Measurements from ENCODE around the gene NANP. TPM values are rescaled to one million over a fixed set of nuclear protein-coding genes. Genes with fewer than 3 reads are reported as not detected.
"Not testable (repeated sequence)": the region's sequence is repeated elsewhere in the genome, so short reads cannot be mapped to it uniquely, and the experiment has no call there.

Gene NANP
- total RNA-seq (3.7 TPM), polyA plus RNA-seq (2.9 TPM)
- long read RNA-seq, donor 1, partial matches to known transcripts, result 0 of 1 reads
- long read RNA-seq, donor 1, other reads (novel, unspliced or antisense), result 0 of 1 reads
- long read RNA-seq, donor 2, partial matches to known transcripts, result 0 of 2 reads
- long read RNA-seq, donor 2, other reads (novel, unspliced or antisense), result 0 of 2 reads
- long read RNA-seq, donor 3, transcript NANP-201 (2 exons, 3,964 nt), result major isoform, 5 of 5 reads
- long read RNA-seq, donor 3, partial matches to known transcripts, result 0 of 5 reads
- long read RNA-seq, donor 3, other reads (novel, unspliced or antisense), result 0 of 5 reads
- long read RNA-seq, donor 4, result 0 reads
- long read RNA-seq, donor 5, transcript NANP-201 (2 exons, 3,964 nt), result major isoform, 6 of 6 reads
- long read RNA-seq, donor 5, partial matches to known transcripts, result 0 of 6 reads
- long read RNA-seq, donor 5, other reads (novel, unspliced or antisense), result 0 of 6 reads
- long read RNA-seq, donor 6, partial matches to known transcripts, result 0 of 3 reads
- long read RNA-seq, donor 6, other reads (novel, unspliced or antisense), result 0 of 3 reads
- long read RNA-seq, donor 7, partial matches to known transcripts, result 0 of 3 reads
- long read RNA-seq, donor 7, other reads (novel, unspliced or antisense), result 0 of 3 reads
- long read RNA-seq, donor 8, partial matches to known transcripts, result 0 of 2 reads
- long read RNA-seq, donor 8, other reads (novel, unspliced or antisense), result 0 of 2 reads
- long read RNA-seq, donor 9, partial matches to known transcripts, result 0 of 3 reads
- long read RNA-seq, donor 9, other reads (novel, unspliced or antisense), result 0 of 3 reads
- long read RNA-seq, donor 10, partial matches to known transcripts, result 0 of 1 reads
- long read RNA-seq, donor 10, other reads (novel, unspliced or antisense), result 0 of 1 reads

- peaks cover 0 to 5% of the 10 kb centered on the region in 2 donors for H3K36me3 ChIP-seq (ENCODE audit: control insufficient read depth in 2 of 2, insufficient read depth in 2 of 2, low read length in 1 of 2)
- peak; percentile 55 to 91 (median 71) for DNase-seq (ENCODE audit: low read depth in 6 of 9, low spot score in 9 of 9)
- under 1% methylated on average over 81 of the region's 81 CpGs for WGBS
- peaks cover 10% of the 10 kb centered on the region in 2 donors for H3K4me1 ChIP-seq (ENCODE audit: control insufficient read depth in 2 of 2, insufficient read depth in 2 of 2, low read length in 2 of 2)
- H3K4me3 ChIP-seq (ENCODE audit: low read length in 2 of 2), result peak within 1 kb of the TSS; percentile 80 to 90
- peak within 1 kb of the TSS; percentile 80 to 84 for H3K27ac ChIP-seq (ENCODE audit: low read depth in 1 of 2, low read length in 1 of 2)
- H3K9me3 ChIP-seq (ENCODE audit: control insufficient read depth in 2 of 2, insufficient read depth in 1 of 2, low read length in 1 of 2), result peaks cover 0 to 6% of the 10 kb centered on the region in 2 donors
- no peaks in the 10 kb centered on the region for H3K27me3 ChIP-seq (ENCODE audit: control insufficient read depth in 2 of 2, insufficient read depth in 1 of 2, low read length in 1 of 2)
These were observed at the start of gene NANP for GRCh38 chr20:25623736-25624499. Gene NANP (minus strand): TSS chr20:25624014. CDS start chr20:25623948, 66 bp downstream.

- no peaks in the 10 kb centered on the region for H3K27me3 ChIP-seq (ENCODE audit: control insufficient read depth in 2 of 2, insufficient read depth in 1 of 2, low read length in 1 of 2)
- H3K4me1 ChIP-seq (ENCODE audit: control insufficient read depth in 2 of 2, insufficient read depth in 2 of 2, low read length in 2 of 2), result peaks cover 9 to 13% of the 10 kb centered on the region in 2 donors
- DNase-seq (ENCODE audit: low read depth in 6 of 9, low spot score in 9 of 9), result no peak
- no peak overlapping the region for H3K27ac ChIP-seq (ENCODE audit: low read depth in 1 of 2, low read length in 1 of 2)
- peaks cover 41 to 49% of the 10 kb centered on the region in 2 donors for H3K36me3 ChIP-seq (ENCODE audit: control insufficient read depth in 2 of 2, insufficient read depth in 2 of 2, low read length in 1 of 2)
- no peaks in the 10 kb centered on the region for H3K9me3 ChIP-seq (ENCODE audit: control insufficient read depth in 2 of 2, insufficient read depth in 1 of 2, low read length in 1 of 2)
- no peak overlapping the region for H3K4me3 ChIP-seq (ENCODE audit: low read length in 2 of 2)
- WGBS, result 94% methylated on average over 4 of the region's 4 CpGs
These were observed 48.9 kb upstream of the NANP start for GRCh38 chr20:25672659-25673235.

GRCh38 chr20:25669826-25670422 is 46.1 kb upstream of the NANP start:
- Histone ChIP-seq H3K36me3 (ENCODE audit: control insufficient read depth in 2 of 2, insufficient read depth in 2 of 2, low read length in 1 of 2) (peaks cover 20 to 25% of the 10 kb centered on the region in 2 donors), H3K4me3 (ENCODE audit: low read length in 2 of 2) (no peak overlapping the region), H3K27ac (ENCODE audit: low read depth in 1 of 2, low read length in 1 of 2) (peak overlapping the region in 1 of 2 donors; percentile 36), H3K27me3 (ENCODE audit: control insufficient read depth in 2 of 2, insufficient read depth in 1 of 2, low read length in 1 of 2) (no peaks in the 10 kb centered on the region), H3K9me3 (ENCODE audit: control insufficient read depth in 2 of 2, insufficient read depth in 1 of 2, low read length in 1 of 2) (no peaks in the 10 kb centered on the region), H3K4me1 (ENCODE audit: control insufficient read depth in 2 of 2, insufficient read depth in 2 of 2, low read length in 2 of 2) (peaks cover 9 to 13% of the 10 kb centered on the region in 2 donors)
- WGBS, result 93% methylated on average over 7 of the region's 7 CpGs
- DNase-seq (ENCODE audit: low read depth in 6 of 9, low spot score in 9 of 9), result peak in 1 of 9 donors; percentile 40

- WGBS, result 96% methylated on average over 4 of the region's 4 CpGs
- Histone ChIP-seq H3K9me3 (ENCODE audit: control insufficient read depth in 2 of 2, insufficient read depth in 1 of 2, low read length in 1 of 2) (no peaks in the 10 kb centered on the region), H3K4me1 (ENCODE audit: control insufficient read depth in 2 of 2, insufficient read depth in 2 of 2, low read length in 2 of 2) (peaks cover 9 to 13% of the 10 kb centered on the region in 2 donors), H3K4me3 (ENCODE audit: low read length in 2 of 2) (no peak overlapping the region), H3K27me3 (ENCODE audit: control insufficient read depth in 2 of 2, insufficient read depth in 1 of 2, low read length in 1 of 2) (no peaks in the 10 kb centered on the region), H3K27ac (ENCODE audit: low read depth in 1 of 2, low read length in 1 of 2) (no peak overlapping the region), H3K36me3 (ENCODE audit: control insufficient read depth in 2 of 2, insufficient read depth in 2 of 2, low read length in 1 of 2) (peaks cover 9 to 12% of the 10 kb centered on the region in 2 donors)
- peak in 1 of 9 donors; percentile 31 for DNase-seq (ENCODE audit: low read depth in 6 of 9, low spot score in 9 of 9)
These were observed 44.6 kb upstream of the NANP start for GRCh38 chr20:25668446-25668845.

GRCh38 chr20:25659999-25660398 is 36.2 kb upstream of the NANP start:
- no peak overlapping the region for H3K27ac ChIP-seq (ENCODE audit: low read depth in 1 of 2, low read length in 1 of 2)
- no peak for DNase-seq (ENCODE audit: low read depth in 6 of 9, low spot score in 9 of 9)
- H3K27me3 ChIP-seq (ENCODE audit: control insufficient read depth in 2 of 2, insufficient read depth in 1 of 2, low read length in 1 of 2), result no peaks in the 10 kb centered on the region
- H3K4me1 ChIP-seq (ENCODE audit: control insufficient read depth in 2 of 2, insufficient read depth in 2 of 2, low read length in 2 of 2), result peaks cover 0 to 6% of the 10 kb centered on the region in 2 donors
- no peak overlapping the region for H3K4me3 ChIP-seq (ENCODE audit: low read length in 2 of 2)
- no peaks in the 10 kb centered on the region for H3K9me3 ChIP-seq (ENCODE audit: control insufficient read depth in 2 of 2, insufficient read depth in 1 of 2, low read length in 1 of 2)
- no peaks in the 10 kb centered on the region for H3K36me3 ChIP-seq (ENCODE audit: control insufficient read depth in 2 of 2, insufficient read depth in 2 of 2, low read length in 1 of 2)

GRCh38 chr20:25654487-25654886 is 30.7 kb upstream of the NANP start:
- Histone ChIP-seq H3K27ac (ENCODE audit: low read depth in 1 of 2, low read length in 1 of 2) (no peak overlapping the region), H3K4me1 (ENCODE audit: control insufficient read depth in 2 of 2, insufficient read depth in 2 of 2, low read length in 2 of 2) (no peaks in the 10 kb centered on the region), H3K36me3 (ENCODE audit: control insufficient read depth in 2 of 2, insufficient read depth in 2 of 2, low read length in 1 of 2) (peaks cover 0 to 2% of the 10 kb centered on the region in 2 donors), H3K4me3 (ENCODE audit: low read length in 2 of 2) (no peak overlapping the region), H3K27me3 (ENCODE audit: control insufficient read depth in 2 of 2, insufficient read depth in 1 of 2, low read length in 1 of 2) (no peaks in the 10 kb centered on the region), H3K9me3 (ENCODE audit: control insufficient read depth in 2 of 2, insufficient read depth in 1 of 2, low read length in 1 of 2) (no peaks in the 10 kb centered on the region)
- DNase-seq (ENCODE audit: low read depth in 6 of 9, low spot score in 9 of 9), result no peak

- not testable (repeated sequence) for H3K36me3 ChIP-seq (ENCODE audit: control insufficient read depth in 2 of 2, insufficient read depth in 2 of 2, low read length in 1 of 2); H3K27me3 ChIP-seq (ENCODE audit: control insufficient read depth in 2 of 2, insufficient read depth in 1 of 2, low read length in 1 of 2); H3K4me1 ChIP-seq (ENCODE audit: control insufficient read depth in 2 of 2, insufficient read depth in 2 of 2, low read length in 2 of 2); H3K4me3 ChIP-seq (ENCODE audit: low read length in 2 of 2); H3K27ac ChIP-seq (ENCODE audit: low read depth in 1 of 2, low read length in 1 of 2); DNase-seq (ENCODE audit: low read depth in 6 of 9, low spot score in 9 of 9); H3K9me3 ChIP-seq (ENCODE audit: control insufficient read depth in 2 of 2, insufficient read depth in 1 of 2, low read length in 1 of 2)
- 97% methylated on average over 4 of the region's 4 CpGs for WGBS
These were observed 29.1 kb upstream of the NANP start for GRCh38 chr20:25652866-25653265.

GRCh38 chr20:25644814-25645213 is 21.0 kb upstream of the NANP start:
- H3K4me1 ChIP-seq (ENCODE audit: control insufficient read depth in 2 of 2, insufficient read depth in 2 of 2, low read length in 2 of 2), result peaks cover 20 to 32% of the 10 kb centered on the region in 2 donors
- no peak for DNase-seq (ENCODE audit: low read depth in 6 of 9, low spot score in 9 of 9)
- no peaks in the 10 kb centered on the region for H3K27me3 ChIP-seq (ENCODE audit: control insufficient read depth in 2 of 2, insufficient read depth in 1 of 2, low read length in 1 of 2)
- H3K36me3 ChIP-seq (ENCODE audit: control insufficient read depth in 2 of 2, insufficient read depth in 2 of 2, low read length in 1 of 2), result no peaks in the 10 kb centered on the region
- peaks cover 0 to 4% of the 10 kb centered on the region in 2 donors for H3K9me3 ChIP-seq (ENCODE audit: control insufficient read depth in 2 of 2, insufficient read depth in 1 of 2, low read length in 1 of 2)
- no peak overlapping the region for H3K4me3 ChIP-seq (ENCODE audit: low read length in 2 of 2)
- 97% methylated on average over 3 of the region's 3 CpGs for WGBS
- H3K27ac ChIP-seq (ENCODE audit: low read depth in 1 of 2, low read length in 1 of 2), result peak overlapping the region in 1 of 2 donors; percentile 93

All from thymus (tissue), 14 donors.